Measurements from ENCODE around the gene POLR3GL.

POLR3GL gene

DNA sequence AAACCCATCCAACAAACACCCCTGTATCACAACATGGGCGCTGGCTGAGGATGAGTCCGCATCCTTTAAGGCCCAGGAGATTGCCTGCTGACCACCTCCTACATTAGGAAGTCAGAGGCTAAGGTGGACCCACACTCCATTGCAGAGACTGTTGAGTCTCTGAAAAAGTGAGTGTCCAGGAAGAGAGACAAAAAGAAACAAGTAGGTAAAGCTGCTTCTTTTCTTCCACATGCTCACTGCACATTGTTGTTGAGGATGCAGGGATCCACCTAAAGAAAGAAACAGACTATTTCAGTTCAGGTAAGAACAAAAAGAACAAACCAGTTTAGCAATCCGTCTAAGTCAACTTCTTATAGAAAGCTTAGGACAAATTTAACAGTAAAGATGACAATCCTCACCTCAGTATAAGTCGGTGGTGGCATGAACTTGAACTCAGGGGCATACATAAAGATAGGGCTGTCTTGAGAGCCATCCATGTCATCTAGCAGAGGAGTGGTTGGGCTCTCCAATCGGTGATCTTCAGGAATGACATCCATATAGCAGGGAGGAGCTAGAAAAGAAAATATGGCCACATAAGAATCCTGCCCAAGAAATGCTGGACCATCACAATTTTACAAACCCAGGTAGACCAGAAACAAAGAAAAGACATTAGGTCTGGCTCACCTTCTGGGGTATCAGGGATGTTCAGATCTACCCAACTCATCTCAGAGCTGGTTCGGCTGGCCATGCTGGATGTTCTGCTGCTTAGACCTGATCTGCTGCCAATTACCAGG lies 29.3 kb downstream of the POLR3GL start:
- DNase-seq: no peak

DNA sequence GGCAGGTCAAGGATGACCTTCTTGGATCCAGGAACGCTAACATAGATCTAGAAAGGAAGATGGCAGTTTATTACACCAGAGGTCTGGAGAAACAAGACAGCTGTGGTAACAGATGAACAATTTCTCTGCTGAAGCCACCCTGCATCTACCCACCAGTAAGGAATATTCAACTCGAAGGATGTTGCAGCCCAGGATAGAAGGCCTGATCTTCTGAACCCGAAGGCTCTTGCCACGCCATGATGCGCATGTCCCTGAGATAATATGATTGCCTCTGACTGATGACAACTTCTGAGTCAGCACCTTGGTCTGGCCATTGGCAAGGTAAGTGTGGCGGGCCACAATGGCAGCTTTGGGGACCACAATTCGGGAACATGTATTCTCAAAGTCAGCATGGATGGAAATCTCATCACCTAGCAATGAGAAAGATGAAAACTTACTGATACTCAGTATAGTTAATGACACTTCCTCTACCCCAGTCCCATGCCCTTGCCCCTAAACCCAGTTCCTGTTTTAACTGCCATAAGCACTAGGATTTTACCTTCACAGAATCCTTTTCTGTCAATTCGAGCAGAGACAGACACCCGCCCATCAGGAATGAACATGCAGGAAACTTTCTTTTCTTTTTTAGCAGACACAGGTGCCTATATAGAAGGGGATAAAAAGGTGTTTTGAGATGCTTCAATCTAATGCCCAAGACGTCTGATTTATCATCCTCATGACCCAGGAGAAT lies 30.1 kb downstream of the POLR3GL start:
- DNase-seq: no peak

DNA sequence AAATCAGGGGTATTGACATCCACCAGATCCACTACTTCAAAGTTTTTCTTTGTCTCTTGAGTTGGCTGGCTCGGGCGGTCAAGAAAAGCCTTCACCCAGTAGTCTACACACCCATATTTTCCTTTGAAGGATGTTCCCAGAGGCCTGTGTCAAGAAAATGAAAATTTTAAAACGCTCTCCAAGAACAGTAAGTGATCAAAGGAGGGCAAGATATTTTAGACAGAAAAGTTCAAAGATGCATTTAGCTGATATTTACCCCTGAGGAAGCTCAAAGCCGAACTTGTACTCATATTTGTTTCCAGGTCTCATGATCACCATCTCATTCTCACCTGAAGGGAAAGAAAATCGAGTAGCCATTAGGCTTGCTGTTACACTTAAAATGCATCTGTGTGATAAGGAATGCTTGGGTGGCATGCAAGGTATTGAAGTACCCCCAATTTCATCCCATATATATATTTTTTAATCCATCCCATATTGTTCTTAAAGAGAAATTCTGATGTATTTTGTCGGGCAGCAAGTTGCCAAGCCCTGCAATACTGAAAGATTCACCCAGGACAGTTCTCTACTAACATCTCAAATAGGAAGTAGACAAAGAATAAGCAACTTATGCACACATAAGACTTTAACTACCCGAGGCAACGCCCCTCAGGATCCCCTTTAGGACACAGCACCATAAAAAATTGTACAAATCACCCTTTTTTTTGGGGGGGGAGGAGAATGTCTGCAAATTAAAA lies 30.8 kb downstream of the POLR3GL start:
- DNase-seq: no peak

DNA sequence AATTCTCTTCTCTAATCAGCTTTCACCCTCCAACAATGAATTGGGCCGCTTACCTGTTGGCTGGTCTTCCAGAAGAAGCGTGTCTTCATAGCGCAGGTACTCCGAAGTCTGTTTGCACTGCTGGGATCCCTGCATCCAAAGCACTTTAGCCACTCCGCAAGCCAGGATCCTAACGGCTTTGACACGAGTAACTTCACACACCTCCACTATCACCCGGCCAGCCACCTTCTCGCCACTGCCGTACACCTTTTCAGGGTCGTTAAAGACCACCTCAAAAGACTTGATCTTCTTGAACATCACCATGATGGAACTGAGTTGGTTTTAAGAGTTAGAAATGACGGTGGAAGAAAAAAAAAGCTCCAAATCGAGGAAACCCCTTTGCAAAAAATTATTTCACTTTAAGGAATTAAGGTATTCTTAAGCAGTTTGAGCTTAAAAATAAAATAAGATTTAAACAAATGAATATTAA lies 31.5 kb downstream of the POLR3GL start:
- DNase-seq: no peak

DNA sequence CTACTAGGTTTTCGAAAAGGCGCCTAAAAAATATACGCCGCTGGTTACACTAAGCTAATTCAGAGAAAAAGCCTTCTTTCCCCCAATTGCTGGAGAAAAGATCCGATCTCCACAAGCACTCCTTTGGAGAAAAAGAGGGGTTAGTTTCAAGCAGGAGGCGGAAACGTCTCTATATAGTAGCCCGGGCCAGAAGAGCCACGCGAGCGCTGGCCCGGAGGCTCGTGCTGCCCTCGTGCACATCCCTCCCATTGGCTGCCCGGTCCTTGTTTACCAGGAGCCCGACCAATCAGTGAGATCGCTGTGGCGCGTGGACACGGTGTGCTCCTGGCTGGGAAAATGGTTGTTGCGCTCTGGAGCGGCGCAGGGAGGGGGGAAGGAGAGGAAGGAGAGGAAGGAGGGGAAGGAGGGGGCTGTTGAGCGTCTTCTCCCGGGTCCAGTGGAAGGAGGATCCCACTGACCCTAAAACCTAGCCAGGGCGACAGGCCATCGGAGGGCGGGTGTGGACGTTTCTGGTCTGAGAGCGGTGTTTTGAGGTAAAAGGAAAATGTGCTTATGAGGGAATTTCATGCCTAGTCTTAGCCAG lies 32.0 kb downstream of the POLR3GL start, which contains the start of gene TXNIP:
TXNIP (minus strand) TSS at position 147 of the 583 bp plus-strand sequence. CDS start 313 bp downstream, outside the sequence.
- DNase-seq: peak; percentile 95 to 98

DNA sequence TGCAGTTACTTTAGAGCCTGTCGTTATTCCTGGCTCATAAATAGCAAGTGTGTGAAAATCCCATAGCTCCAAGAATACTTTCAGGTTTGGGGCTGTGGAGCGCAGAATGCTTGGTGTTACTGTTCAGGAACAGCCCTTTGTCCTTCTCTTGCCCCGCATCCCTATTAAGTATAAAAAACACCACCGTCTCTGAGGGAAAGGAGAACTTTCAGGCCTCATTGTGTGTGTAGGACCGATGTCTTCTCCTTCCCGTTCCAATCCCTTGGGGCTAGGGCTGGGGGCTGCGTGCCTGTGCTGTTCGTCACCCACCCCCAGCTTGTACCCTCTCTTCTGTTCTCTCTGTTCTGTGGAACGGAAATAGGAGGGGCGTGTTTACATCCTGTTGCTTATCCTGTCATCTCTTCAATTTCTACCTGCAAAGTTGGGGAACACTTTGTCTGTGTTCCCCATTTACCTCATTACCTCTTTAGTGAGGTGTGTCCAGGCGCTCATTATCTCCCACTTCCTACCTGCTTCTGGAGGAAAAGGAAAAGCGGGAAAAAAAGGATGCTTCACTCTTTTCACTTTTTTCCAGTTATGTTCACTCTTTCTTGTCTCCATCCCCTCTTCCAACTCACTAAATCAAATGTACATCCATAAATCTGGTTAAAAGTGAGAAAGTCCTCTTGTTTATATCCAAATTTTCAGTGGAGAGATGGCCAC lies 32.7 kb downstream of the POLR3GL start:
- no peak for DNase-seq

DNA sequence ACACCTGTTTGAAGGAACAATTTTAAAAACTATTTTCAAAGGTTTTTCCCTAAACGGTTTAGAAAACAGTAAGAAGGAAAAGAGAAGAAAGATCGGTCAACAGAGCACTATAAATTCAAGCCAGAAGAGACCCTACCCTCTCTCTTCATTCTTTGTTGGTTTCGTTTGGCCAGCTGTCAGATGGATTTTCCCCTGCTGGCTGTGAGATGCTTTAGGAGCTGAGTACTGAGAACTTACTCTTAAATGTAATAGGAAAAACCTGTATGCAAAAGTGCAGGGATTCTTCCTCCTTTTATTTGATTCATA lies 33.2 kb downstream of the POLR3GL start:
- peak in 1 of 2 experiments; percentile 34 for DNase-seq

DNA sequence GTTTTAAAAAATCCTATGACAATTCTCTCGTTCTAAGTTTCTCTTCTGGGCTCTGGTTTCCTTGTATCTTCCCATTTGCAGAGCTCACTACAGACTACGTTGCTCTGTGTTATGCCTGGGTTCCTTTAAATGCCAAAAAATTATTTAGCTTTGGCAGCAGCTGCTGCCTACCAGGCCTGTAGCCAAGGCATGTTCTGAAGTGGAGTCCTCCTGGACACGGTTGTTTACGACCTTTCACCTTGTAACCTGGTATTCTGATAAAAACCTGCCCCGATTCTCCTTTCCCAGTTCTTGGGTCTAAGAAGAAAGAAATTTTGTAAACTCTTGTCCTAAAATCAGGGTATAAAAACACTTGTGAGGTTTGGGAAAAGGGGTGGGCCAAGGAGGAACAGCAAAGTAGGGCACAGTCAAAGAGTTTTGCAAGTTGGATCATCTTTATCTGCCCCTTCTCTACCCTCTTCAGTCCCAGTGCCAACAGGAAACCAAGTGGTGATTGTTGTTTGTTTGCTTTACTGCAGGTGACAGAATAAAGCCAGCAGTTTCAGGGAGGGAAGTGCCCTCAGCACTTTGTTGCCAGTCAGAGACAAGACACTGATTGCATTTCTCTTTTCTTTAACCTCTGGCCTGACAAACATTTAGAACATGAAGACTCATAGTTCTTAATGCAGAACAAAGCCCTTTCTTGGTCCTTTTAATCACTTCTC lies 35.0 kb downstream of the POLR3GL start:
- peak; percentile 38 to 67 for DNase-seq

DNA sequence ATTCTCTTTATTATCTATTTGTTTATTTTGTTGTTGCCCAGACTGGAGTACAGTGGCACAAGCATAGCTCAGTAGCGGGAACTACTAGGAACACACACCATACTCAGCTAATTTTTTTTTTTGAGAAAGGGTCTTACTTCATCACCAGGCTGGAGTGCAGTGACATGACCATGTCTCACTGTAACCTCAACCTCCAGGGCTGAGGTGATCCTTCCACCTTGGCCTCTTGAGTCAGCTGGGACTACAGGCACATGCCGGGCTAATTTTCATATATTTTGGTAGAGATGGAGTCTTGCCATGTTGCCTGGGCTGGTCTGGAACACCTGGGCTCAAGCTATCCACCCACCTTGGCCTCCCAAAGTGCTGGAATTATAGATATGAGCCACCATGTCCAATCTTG lies 37.2 kb downstream of the POLR3GL start:
- no peak for DNase-seq

DNA sequence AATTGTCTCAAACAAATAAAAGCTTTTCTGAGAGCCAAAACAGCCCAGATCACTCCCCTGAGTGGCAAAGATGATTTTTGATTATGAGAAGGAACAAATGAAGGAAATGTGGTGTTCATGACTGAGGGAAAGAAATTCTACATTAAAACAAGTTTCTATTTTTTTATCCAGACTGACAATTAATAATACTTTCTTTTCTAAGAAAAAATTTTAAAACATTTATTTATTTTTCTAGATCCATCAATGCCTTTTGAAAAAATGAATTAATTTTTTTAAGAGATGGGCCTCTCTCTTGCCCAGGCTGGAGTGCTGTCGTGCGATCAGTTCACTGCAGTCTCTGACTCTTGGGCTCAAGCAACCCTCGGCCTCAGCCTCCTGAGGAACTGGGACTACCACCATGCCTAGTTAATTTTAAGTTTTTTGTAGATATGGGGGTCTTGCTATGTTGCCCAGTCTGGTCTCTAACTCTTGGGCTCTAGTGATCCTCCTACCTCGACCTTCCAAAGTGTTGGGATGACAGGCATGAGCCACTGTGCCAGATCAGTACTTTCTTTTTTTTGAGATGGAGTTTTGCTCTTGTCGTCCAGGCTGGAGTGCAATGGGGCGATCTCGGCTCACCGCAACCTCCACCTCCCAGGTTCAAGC lies 43.1 kb downstream of the POLR3GL start:
- no peak for DNase-seq

DNA sequence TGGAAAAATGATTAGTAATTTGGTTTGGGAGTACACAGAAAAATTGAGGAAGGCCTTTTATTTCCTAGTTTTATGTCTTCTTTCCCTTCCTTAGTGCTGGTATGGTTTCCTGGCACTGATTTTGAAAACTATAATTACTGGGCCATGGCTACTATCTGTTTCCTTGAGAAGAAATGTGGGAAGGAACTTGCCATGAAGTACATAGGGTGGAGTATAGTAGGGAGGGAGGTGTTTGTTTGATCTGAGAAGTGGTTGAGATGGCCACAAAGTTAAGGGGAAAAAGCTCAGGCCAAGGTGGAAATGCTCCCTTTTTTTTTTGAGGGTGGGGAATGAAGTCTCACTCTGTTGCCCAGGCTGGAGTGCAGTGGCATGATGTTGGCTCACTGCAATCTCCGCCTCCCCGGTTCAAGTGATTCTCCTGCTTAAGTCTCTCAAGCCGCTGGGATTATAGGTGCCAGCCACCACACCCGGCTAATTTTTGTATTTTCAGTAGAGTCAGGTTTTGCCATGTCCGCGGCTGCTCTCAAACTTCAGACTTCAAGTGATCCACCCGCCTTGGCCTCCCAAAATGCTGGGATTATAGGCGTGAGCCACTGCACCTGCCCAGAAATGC lies 45.7 kb downstream of the POLR3GL start:
- no peak for DNase-seq

DNA sequence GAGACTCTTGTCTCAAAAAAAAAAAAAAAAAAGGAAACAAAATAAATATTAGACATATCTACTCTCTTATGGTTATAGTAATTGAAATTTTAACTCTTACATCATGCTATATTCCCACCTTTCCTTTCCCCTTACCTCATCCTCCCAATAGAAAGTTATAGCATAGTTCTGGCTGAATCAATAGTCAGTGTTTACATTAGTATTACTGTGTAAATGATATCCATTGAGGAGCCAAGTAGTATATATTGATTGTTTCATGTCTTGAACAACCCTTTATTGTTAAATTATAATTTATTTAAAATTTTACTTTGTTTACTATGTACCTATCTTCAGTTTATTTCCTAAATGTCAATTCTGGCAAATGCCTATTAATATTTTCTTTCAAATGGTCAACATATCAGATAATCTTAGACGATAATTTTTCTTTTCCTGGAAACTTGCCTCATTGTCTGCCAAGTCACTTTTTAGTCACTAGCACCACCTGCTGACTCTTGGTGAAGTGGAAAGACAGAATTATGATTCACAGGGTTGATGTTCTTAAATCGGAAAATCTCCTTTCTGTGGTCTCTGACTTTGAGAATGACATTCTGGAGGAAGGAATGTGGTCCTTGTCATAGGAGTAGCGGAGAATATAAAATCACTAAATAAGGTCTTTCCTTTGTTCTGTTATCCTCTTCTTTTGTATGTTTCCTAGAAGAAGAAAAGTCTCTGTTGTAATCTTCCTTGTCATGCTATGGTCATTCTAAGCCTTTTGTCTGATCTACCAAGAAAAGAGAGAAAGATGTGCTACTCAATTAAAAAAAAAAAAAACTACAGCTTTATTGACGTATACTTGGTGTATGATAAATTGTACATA lies 48.4 kb downstream of the POLR3GL start:
- DNase-seq: peak; percentile 62 to 78

DNA sequence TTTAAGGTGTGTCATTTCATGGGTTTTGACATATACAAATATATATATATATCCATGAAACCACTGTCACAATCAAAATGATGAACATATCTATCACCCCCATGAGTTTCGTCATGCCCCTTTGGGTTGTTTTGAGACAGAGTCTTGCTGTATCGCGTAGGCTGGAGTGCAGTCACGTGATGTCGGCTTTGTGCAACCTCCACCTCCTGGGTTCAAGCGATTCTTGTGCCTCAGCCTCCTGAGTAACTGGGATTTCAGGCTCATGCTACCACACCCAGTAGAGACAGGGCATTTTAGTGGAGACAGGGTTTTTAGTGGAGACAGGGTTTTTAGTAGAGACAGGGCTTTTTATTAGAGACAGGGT lies 49.1 kb downstream of the POLR3GL start:
- DNase-seq: no peak

DNA sequence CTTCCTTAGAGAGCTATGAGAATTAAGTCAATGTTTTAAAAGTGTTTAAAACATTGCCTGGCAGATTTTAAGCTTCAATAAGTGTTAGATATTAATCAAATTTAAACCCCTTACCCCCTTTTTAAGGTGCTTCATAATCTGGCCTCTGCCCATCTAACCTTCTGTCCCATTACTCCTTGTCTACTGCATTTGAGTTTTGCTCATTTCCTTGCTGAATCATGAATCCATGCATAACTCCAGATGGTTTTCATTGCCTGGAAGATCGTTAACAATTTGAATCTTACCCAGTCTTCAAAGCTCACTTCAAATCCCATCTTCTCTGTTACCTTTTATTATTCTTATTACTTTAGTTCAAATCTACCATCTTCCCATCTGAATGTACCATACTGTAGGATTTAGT lies 52.4 kb downstream of the POLR3GL start:
- DNase-seq: no peak

DNA sequence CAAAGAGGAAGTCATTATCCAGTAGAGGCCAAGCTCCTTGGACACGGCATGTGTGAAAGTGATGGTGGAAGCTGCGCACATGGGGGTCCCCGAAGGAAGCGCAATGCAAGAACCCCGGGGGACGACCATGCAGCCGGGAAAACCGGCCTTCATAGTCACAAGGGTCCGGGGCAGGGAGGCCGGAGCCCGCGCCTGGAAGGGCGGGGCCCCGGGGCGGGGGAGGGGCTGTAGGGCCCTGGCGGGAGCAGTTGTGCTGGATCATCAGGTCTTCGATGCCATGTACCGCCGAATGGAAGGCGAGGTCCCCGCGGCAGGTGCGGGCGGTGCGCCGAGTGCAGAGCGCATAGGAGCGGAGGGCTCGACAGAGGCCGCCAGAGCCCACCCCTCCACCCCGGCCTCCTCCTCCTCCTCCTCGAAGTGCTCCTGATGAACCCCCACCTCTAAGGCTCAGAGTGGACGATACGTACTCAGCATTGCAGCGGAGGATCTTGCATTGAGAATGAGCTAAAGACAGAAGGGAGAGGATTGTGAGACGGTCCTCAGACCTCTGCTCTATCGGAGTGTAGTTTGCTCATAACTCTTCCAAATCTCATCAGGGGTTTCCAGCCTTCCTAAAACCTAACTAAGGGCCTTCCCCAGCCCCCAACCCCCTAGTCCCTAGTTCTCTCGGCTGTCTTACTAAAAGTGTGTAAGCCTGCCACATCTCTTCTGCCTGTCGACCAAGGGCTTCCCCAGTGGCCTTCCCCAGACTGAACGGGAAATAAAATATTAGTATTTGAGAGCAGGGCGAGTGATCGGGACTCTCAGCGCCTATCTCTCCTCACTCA lies 55.0 kb downstream of the POLR3GL start:
- no peak for DNase-seq

DNA sequence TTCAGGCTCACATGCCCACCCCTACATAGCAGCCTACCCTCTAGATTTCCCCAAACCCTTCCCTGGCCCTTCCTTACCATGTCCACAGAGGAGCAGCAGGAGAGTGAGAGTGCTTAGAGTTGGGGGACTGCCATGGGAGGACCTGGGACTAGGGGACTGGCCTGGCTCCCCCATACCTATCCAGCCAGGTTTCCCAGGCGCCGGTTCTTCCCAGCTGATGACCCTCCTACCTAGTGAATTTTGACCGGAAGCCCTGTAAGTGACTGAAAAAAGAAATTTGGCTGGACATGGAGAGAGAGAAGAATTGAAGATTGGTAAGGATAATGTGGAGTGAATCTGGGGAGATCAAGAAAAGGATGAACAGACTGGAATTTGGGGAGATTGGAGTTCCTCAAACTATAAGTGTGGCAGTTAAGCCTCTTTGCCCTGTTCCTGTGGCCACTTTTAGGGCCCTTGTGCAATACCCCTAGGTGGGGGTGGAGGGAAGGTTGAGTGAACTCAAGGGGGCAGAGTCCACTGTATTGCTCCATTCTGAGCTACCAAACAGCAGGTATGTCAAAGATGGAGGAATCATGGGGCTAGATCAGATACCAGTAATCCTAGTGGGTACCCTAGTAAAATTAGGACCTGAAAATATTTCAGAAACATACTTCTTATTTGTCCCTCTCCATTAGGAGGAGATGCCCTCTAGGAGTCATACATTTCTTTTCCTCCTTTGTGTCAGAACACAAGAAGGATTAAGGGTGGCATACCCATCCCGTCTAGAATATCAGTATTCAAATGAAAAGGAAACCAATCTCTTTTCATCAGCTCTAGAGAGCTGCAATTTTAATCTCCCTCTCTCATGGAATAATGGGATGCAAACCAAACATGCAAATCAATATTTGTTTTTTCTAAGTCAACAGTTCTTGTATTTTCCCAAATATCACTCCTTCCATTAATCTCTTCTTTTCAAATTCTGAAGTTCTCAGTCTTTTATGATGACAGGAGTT lies 55.9 kb downstream of the POLR3GL start:
- no peak for DNase-seq

DNA sequence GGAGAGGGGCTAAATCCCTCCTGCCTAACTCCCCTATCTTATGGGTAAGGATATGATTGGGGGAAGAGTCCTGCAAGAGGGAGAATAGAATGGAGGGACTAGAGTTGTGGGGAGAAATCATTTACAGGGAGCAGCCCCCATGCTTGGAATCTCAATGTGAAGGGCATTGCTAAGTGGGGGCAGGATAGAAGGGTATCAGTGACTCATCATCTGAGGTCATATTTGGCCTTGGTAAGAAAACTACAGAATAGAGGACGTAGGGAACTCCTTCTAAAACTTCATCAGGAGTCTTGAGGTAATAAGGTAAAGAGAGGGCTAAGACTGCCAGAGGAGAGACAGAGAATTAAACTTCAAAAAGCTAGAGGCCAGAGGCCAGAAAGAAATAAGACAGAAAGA lies 56.6 kb downstream of the POLR3GL start:
- DNase-seq: no peak
